ENCODE data around the gene TNNC1. TPM values are rescaled to one million over a fixed set of nuclear protein-coding genes. Genes with fewer than 3 reads are reported as not detected.

Gene TNNC1
- total RNA-seq, 1 experiment from 2014 or later = 40.5 TPM

DNA sequence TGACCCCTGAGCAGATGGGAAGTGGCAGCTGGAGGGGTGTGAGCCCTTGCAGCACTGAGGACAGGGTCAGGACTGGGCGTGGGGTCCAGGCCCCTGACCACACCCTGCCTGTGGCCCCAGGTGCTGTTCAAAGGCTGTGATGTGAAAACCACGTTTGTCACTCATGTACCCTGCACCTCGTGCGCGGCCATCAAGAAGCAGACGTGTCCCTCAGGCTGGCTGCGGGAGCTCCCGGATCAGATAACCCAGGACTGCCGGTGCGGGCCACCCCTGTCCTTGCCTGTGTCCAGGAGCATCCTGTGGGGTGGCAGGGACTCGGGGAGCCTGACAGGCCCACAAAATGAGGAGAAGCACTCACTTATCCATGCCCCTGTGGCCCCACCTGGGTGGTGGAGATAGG lies 47.2 kb upstream of the TNNC1 start:
- Histone ChIP-seq H3K9me3 (no peaks in the 10 kb centered on the region), H3K4me3 (ENCODE audit: low read depth, low read length) (no peak overlapping the region), H3K4me1 (no peaks in the 10 kb centered on the region), H3K27me3 (replicated peaks; ENCODE audit: control insufficient read depth, insufficient read depth, low read length) (no peaks in the 10 kb centered on the region), H3K36me3 (ENCODE audit: control insufficient read depth, insufficient read depth, low read length) (no peaks in the 10 kb centered on the region)
- Mint-ChIP-seq H3K4me1 (ENCODE audit: low read depth, unreplicated experiment) (no peaks in the 10 kb centered on the region), H3K36me3 (ENCODE audit: insufficient read depth, unreplicated experiment) (no peaks in the 10 kb centered on the region), H3K27ac (ENCODE audit: unreplicated experiment) (no peak overlapping the region), H3K9me3 (ENCODE audit: unreplicated experiment) (no peaks in the 10 kb centered on the region), H3K4me3 (ENCODE audit: unreplicated experiment) (no peak overlapping the region), H3K27me3 (ENCODE audit: insufficient read depth, unreplicated experiment) (no peaks in the 10 kb centered on the region)
- ChIA-PET CTCF (no interaction called here), POLR2A (no interaction called here)
- intact Hi-C loops (cut with micrococcal nuclease; ENCODE audit: unreplicated experiment) = no loop called here
- DNase-seq = no peak
- no TSS peak for BruUV-seq (replicated peaks)
- TF ChIP-seq, protein P1, sequence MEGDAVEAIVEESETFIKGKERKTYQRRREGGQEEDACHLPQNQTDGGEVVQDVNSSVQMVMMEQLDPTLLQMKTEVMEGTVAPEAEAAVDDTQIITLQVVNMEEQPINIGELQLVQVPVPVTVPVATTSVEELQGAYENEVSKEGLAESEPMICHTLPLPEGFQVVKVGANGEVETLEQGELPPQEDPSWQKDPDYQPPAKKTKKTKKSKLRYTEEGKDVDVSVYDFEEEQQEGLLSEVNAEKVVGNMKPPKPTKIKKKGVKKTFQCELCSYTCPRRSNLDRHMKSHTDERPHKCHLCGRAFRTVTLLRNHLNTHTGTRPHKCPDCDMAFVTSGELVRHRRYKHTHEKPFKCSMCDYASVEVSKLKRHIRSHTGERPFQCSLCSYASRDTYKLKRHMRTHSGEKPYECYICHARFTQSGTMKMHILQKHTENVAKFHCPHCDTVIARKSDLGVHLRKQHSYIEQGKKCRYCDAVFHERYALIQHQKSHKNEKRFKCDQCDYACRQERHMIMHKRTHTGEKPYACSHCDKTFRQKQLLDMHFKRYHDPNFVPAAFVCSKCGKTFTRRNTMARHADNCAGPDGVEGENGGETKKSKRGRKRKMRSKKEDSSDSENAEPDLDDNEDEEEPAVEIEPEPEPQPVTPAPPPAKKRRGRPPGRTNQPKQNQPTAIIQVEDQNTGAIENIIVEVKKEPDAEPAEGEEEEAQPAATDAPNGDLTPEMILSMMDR (IDR thresholded peaks at IDR 0.05; ENCODE audit: insufficient read depth in 1 of 2, low read depth in 1 of 2, low read length in 1 of 2, severe bottlenecking in 1 of 2, unreplicated experiment in 1 of 2) = no peak

DNA sequence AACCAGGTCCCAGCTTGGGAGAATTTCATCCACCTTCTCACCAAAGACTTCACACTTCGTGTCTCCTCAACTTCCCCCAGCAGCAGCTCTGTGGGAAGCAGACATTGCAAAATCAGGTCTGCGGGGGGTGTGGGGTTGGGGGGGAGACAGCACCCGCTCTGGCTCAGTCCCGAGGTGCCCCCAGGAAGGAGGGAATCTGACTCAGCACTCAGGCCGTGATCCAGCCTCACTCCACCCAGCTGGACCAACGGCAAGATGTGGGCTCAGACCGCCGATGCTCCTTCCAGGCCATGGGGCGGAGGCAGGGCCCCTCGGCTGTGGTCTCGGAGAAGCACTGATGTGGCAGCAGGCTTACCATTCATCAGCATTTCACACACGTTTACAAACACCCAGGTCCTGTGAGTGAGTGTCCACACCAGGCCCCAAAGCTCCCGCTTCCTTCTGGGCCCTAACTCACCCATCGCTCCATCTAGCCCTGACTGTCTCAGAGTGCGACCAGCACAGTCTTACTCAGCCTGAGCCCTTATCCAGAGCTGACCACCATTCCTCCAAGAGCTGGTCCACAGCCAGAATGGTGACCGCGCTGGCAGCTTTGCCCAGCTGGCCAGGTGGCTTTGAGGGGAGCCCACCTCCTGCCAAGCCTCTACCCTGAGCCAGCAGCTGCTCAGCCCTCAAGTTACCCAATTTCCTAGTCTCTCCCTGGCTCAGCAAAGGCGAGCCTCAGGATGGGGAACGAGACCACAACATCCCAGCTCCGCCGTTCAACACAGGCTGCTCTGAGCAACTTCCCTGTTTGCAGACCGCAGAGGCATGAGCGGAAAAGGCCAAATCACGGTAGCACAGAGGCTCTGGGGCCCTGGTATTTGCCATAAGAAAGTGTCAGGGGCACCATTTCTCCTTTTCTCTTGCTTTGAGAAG lies 44.6 kb upstream of the TNNC1 start:
- no peaks in the 10 kb centered on the region for H3K36me3 Mint-ChIP-seq (ENCODE audit: insufficient read depth, unreplicated experiment)
- BruUV-seq (replicated peaks) = no TSS peak
- Histone ChIP-seq H3K36me3 (ENCODE audit: control insufficient read depth, insufficient read depth, low read length) (no peaks in the 10 kb centered on the region), H3K9me3 (no peaks in the 10 kb centered on the region), H3K27me3 (replicated peaks; ENCODE audit: control insufficient read depth, insufficient read depth, low read length) (no peaks in the 10 kb centered on the region), H3K4me3 (ENCODE audit: low read depth, low read length) (no peak overlapping the region), H3K4me1 (no peaks in the 10 kb centered on the region)
- DNase-seq = no peak
- CTCF ChIA-PET = no interaction called here
- no peaks in the 10 kb centered on the region for H3K4me1 Mint-ChIP-seq (ENCODE audit: low read depth, unreplicated experiment)
- no peaks in the 10 kb centered on the region for H3K27me3 Mint-ChIP-seq (ENCODE audit: insufficient read depth, unreplicated experiment)
- POLR2A ChIA-PET = no interaction called here
- H3K27ac Mint-ChIP-seq (ENCODE audit: unreplicated experiment) = no peak overlapping the region
- H3K4me3 Mint-ChIP-seq (ENCODE audit: unreplicated experiment) = no peak overlapping the region
- TF ChIP-seq, protein P1 (IDR thresholded peaks at IDR 0.05; ENCODE audit: insufficient read depth in 1 of 2, low read depth in 1 of 2, low read length in 1 of 2, severe bottlenecking in 1 of 2, unreplicated experiment in 1 of 2) = no peak
- intact Hi-C loops (cut with micrococcal nuclease; ENCODE audit: unreplicated experiment) = no loop called here
- no peaks in the 10 kb centered on the region for H3K9me3 Mint-ChIP-seq (ENCODE audit: unreplicated experiment)

DNA sequence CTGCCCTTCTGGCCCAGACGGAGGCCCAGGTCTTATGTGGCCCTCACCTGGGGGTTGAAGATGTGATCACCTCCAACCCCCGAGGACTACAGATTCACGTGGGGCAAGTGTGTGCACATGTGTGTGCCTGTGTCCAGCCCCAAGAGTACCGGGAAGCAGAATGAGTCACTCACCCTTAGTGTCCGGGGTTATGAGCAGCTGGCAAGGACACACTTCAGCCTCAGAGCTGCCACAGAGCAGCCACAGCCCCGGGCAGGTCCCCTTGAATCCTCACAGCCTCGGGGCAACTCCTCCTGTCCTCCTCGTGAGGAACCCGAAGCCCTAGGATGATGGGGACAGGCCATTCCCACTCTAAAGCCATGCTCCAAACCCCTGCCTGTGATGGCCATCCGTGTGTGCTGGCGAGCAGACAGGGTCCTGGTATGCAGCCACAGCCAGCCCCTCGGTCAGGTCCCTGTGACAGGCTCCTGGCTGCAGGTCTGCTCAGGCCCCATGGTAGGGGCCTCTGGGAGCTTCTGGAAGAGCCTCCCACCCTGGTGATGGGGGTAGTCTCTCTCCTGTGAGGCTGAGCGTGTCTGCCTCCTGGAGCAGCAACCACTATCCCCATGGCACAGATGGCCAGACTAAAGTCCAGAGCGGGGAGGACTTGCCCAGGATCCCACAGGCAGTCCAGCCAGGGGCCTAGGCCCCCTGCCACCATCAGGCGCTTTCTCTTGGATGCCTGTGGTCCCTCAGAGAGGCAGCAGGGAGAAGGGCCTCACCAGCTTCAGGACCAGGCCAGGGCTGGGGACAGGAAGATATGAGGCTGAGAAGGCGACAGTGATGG lies 42.1 kb upstream of the TNNC1 start:
- BruUV-seq (replicated peaks) = no TSS peak
- no peaks in the 10 kb centered on the region for H3K4me1 ChIP-seq
- CTCF ChIA-PET = no interaction called here
- TF ChIP-seq, protein P1 (IDR thresholded peaks at IDR 0.05; ENCODE audit: insufficient read depth in 1 of 2, low read depth in 1 of 2, low read length in 1 of 2, severe bottlenecking in 1 of 2, unreplicated experiment in 1 of 2) = no peak
- no peaks in the 10 kb centered on the region for H3K9me3 ChIP-seq
- no peaks in the 10 kb centered on the region for H3K36me3 ChIP-seq (ENCODE audit: control insufficient read depth, insufficient read depth, low read length)
- POLR2A ChIA-PET = no interaction called here
- Mint-ChIP-seq H3K27me3 (ENCODE audit: insufficient read depth, unreplicated experiment) (no peaks in the 10 kb centered on the region), H3K4me3 (ENCODE audit: unreplicated experiment) (no peak overlapping the region), H3K4me1 (ENCODE audit: low read depth, unreplicated experiment) (no peaks in the 10 kb centered on the region), H3K9me3 (ENCODE audit: unreplicated experiment) (no peaks in the 10 kb centered on the region), H3K36me3 (ENCODE audit: insufficient read depth, unreplicated experiment) (peaks cover 12% of the 10 kb centered on the region), H3K27ac (ENCODE audit: unreplicated experiment) (no peak overlapping the region)
- no peaks in the 10 kb centered on the region for H3K27me3 ChIP-seq (replicated peaks; ENCODE audit: control insufficient read depth, insufficient read depth, low read length)
- intact Hi-C loops (cut with micrococcal nuclease; ENCODE audit: unreplicated experiment) = no loop called here
- DNase-seq = no peak
- H3K4me3 ChIP-seq (ENCODE audit: low read depth, low read length) = no peak overlapping the region
